DND-41 (cell line): ENCODE data around the gene ZNF526.
A peak's percentile ranks its signal among the peaks of the same experiment; 100 is the strongest.

Experiments
- ATAC-seq: fragments of 200-7000 bp; cut with Tn5 transposase; 3 replicates; pipeline ENCODE4 v1.9.1; 2021; ENCODE audit warnings: low read depth; ENCODE audit not compliant: insufficient read depth
- DNase-seq: peaks from one replicate; pipeline ENCODE4 v3.0.0-alpha.2; 2020
- H2AFZ ChIP-seq: 2 replicates; pipeline ENCODE4 v1.6.0; 2012; ENCODE audit warnings: low read depth, low read length
- H3K27ac ChIP-seq: 2 replicates; pipeline ENCODE4 v1.5.1; 2012; ENCODE audit warnings: low read length, inconsistent platforms
- H3K27me3 ChIP-seq: fragments of 200-600 bp; sonication (generic); 2 replicates; pipeline ENCODE4 v1.6.0; 2012; ENCODE audit warnings: low read length, mild to moderate bottlenecking, inconsistent platforms; ENCODE audit not compliant: insufficient read depth, poor library complexity
- H3K36me3 ChIP-seq: 2 replicates; pipeline ENCODE4 v1.5.1; 2012; ENCODE audit warnings: low read length, inconsistent platforms; ENCODE audit not compliant: insufficient read depth
- H3K4me1 ChIP-seq: 2 replicates; pipeline ENCODE4 v1.5.1; 2012; ENCODE audit warnings: mild to moderate bottlenecking, low read length; ENCODE audit not compliant: insufficient read depth
- H3K4me2 ChIP-seq: 2 replicates; pipeline ENCODE4 v1.6.0; 2012; ENCODE audit warnings: mild to moderate bottlenecking, moderate library complexity, low read length, inconsistent platforms; ENCODE audit not compliant: insufficient read depth
- H3K4me3 ChIP-seq, 2 experiments: fragments of 200-600 bp in 1 of 2; shearing (Covaris generic) in 1 of 2; 2 replicates each; pipeline ENCODE4 v1.5.1; 2012 to 2016; ENCODE audit warnings: inconsistent platforms in 2 of 2, low read length in 2 of 2, mild to moderate bottlenecking in 2 of 2, low read depth in 1 of 2, moderate library complexity in 1 of 2
- H3K79me2 ChIP-seq: 2 replicates; pipeline ENCODE4 v1.6.0; 2012; ENCODE audit warnings: low read length, inconsistent platforms; ENCODE audit not compliant: insufficient read depth
- H3K9ac ChIP-seq: 2 replicates; pipeline ENCODE4 v1.6.0; 2012; ENCODE audit warnings: low read depth, mild to moderate bottlenecking, inconsistent platforms, low read length, moderate library complexity
- H3K9me3 ChIP-seq: 2 replicates; pipeline ENCODE4 v1.5.1; 2012; ENCODE audit warnings: low read length, moderate library complexity, mild to moderate bottlenecking, inconsistent platforms; ENCODE audit not compliant: insufficient read depth, severe bottlenecking
- H4K20me1 ChIP-seq: 2 replicates; pipeline ENCODE4 v1.6.0; 2012; ENCODE audit warnings: low read length; ENCODE audit not compliant: insufficient read depth
- CTCF ChIP-seq: IDR thresholded peaks from 2 replicates; pipeline ENCODE4 v1.5.1; 2012; ENCODE audit warnings: borderline replicate concordance, low read length, moderate library complexity, mild to moderate bottlenecking; ENCODE audit not compliant: poor library complexity, severe bottlenecking; ENCODE audit errors: extremely low read depth
- EZH2 ChIP-seq: IDR thresholded peaks from 3 replicates; pipeline ENCODE4 v1.6.1; 2012; ENCODE audit warnings: borderline replicate concordance, low read depth, mild to moderate bottlenecking, moderate library complexity, low read length, inconsistent platforms; ENCODE audit not compliant: severe bottlenecking

The ZNF526 gene

GRCh38 chr19:42242069-42242511 lies 22.0 kb downstream of the ZNF526 start:
- DNase-seq (no peak), ATAC-seq (no peak)
- H4K20me1 ChIP-seq: peaks cover 22% of the 10 kb centered on the region; the same call in 1 of the 2 replicates
- H2AFZ ChIP-seq: peak overlapping the region; percentile 56; the same call in 1 of the 2 replicates
- TF ChIP-seq CTCF: no peak
- TF ChIP-seq EZH2: no peak
- no peaks in the 10 kb centered on the region for H3K27me3 ChIP-seq
- H3K9me3 ChIP-seq: no peaks in the 10 kb centered on the region
- H3K27ac ChIP-seq: peak overlapping the region; percentile 94
- peaks cover 30% of the 10 kb centered on the region for H3K36me3 ChIP-seq
- H3K79me2 ChIP-seq: peaks cover 51% of the 10 kb centered on the region
- H3K4me1 ChIP-seq: peaks cover 44% of the 10 kb centered on the region
- peak overlapping the region; percentile 97 for H3K4me2 ChIP-seq
- peak overlapping the region; percentile 70 to 85 for H3K4me3 ChIP-seq
- peak overlapping the region; percentile 82 for H3K9ac ChIP-seq

DNA sequence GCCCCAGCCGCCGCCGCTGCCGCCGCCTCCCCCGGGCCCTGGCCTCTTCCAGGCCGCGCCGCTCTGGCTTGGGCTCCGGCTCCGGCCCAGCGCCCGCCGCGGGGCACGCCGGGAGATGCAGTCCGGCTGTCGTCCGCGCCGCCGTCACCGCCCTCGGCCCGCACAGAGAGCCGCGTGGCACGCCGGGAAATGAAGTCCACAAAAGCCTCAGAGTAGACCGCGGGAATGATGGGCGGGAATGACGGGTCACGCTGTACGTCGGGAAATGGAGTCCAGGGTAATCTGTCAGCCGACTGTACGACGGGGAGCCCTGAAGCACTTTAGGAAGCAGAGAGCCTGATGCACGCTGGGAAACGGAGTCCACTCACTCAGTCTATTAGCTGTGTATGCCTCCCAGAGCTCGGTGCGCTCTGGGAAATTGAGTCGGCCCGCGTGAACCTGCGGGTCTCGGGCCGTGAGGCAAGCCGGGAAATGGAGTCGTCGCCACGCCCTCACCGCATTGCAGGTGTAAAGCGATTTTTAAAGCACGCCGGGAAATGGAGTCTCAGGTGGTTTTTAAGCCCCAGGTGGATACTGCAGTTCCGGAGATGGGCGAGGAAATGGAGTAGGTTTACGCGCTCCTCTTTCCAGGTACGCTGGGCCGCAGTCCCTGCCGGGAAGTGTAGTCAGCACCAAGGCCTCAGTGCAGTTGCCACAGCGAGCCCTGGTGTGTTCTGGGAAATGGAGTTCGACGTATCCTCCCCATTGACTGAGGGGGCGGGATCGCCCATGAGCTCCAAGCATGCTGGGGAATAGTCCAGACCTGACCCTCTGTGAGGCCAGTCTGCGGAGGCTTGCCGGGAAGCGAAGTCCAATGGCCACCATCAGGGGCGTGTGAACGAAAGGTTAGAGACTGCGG lies 22.6 kb downstream of the ZNF526 start, which contains the start of gene GSK3A:
Gene GSK3A (minus strand): TSS at position 91 of the 898 bp plus-strand sequence. CDS start 137 bp downstream, outside the sequence.
- Histone ChIP-seq H3K9ac (peak within 1 kb of the TSS; percentile 82), H3K9me3 (no peaks in the 10 kb centered on the region), H2AFZ (peak within 1 kb of the TSS; percentile 81), H3K4me3 (peak within 1 kb of the TSS; percentile 70 to 85), H3K36me3 (peaks cover 29% of the 10 kb centered on the region), H4K20me1 (peaks cover 22% of the 10 kb centered on the region; the same call in 1 of the 2 replicates), H3K4me1 (peaks cover 44% of the 10 kb centered on the region), H3K27me3 (no peaks in the 10 kb centered on the region), H3K79me2 (peaks cover 51% of the 10 kb centered on the region), H3K27ac (peak within 1 kb of the TSS; percentile 94), H3K4me2 (peak within 1 kb of the TSS; percentile 97)
- DNase-seq (peak; percentile 97), ATAC-seq (peak; percentile 80)
- TF ChIP-seq CTCF: no peak
- no peak for TF ChIP-seq EZH2

DNA sequence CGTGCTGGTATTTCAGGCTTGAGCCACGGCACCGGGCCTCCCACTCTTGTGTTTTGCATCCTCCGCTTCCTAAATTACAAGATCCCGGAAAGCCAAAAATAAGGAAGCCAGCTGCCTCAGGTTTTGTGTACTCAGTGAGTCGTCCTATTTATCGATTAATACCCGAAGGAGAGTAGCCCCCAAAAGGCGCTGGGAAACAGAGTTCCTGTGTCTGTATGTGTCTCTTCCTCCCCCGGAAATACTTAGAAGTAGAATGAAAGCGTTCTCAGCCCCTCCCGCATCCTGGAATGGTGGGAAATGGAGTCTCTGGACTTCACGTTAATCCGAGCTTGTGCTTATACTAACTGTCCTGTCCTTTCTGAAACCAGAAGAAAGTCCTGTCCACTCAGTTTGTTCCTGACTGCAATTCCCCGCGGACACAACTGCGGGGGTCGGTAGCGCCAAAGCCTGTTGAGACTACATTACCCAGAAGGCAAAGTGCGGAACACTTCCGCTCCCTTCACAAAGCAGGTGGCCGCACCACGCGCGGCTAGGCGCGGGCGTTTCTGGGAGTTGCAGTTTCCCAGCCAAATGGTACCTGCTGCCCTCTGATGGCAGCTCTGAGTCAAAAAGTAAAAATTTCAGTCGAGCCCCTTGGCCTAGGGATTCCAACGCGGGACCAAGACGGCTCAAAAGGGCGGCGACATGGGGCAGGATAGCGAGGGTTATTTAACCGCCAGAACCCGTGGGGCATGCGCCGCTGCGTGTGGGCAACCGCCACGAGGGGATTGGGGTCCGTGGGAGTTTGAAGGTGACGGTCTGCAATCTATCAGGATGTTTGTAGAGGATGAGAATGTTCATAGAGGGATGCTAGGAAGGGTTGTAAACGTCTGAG lies 24.5 kb downstream of the ZNF526 start:
- ATAC-seq (peak; percentile 50), DNase-seq (peak; percentile 95)
- Histone ChIP-seq H3K36me3 (peaks cover 24% of the 10 kb centered on the region), H3K79me2 (peaks cover 36% of the 10 kb centered on the region), H3K27ac (peak overlapping the region; percentile 94), H3K4me2 (peak overlapping the region; percentile 97), H2AFZ (peak overlapping the region; percentile 74), H3K9me3 (no peaks in the 10 kb centered on the region), H3K4me1 (peaks cover 38% of the 10 kb centered on the region), H3K4me3 (peak overlapping the region; percentile 65 to 70), H3K27me3 (no peaks in the 10 kb centered on the region), H3K9ac (peak overlapping the region; percentile 82), H4K20me1 (peaks cover 17% of the 10 kb centered on the region; the same call in 1 of the 2 replicates)
- TF ChIP-seq EZH2 (no peak), CTCF (peak; percentile 79)
